Activated CD8-positive, alpha-beta memory T cell treated with anti-CD3 and anti-CD28 coated beads, Interleukin-2, amount 50 U/mL, for 48 hours (primary cell): ENCODE measurements around the gene CYP2F1.
"Not testable (repeated sequence)": the region's sequence is repeated elsewhere in the genome, so short reads cannot be mapped to it uniquely, and the experiment has no call there.

ENCODE experiments used
- DNase-seq: peaks from one replicate; pipeline ENCODE4 v3.0.0-alpha.2; 2020

The CYP2F1 gene, protein sequence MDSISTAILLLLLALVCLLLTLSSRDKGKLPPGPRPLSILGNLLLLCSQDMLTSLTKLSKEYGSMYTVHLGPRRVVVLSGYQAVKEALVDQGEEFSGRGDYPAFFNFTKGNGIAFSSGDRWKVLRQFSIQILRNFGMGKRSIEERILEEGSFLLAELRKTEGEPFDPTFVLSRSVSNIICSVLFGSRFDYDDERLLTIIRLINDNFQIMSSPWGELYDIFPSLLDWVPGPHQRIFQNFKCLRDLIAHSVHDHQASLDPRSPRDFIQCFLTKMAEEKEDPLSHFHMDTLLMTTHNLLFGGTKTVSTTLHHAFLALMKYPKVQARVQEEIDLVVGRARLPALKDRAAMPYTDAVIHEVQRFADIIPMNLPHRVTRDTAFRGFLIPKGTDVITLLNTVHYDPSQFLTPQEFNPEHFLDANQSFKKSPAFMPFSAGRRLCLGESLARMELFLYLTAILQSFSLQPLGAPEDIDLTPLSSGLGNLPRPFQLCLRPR

GRCh38 chr19:41114132-41114531 is at the start of gene CYP2F1:
Gene CYP2F1 (plus strand): TSS chr19:41114432. CDS start chr19:41116189, 1,757 bp downstream.
- DNase-seq, result no peak

DNA sequence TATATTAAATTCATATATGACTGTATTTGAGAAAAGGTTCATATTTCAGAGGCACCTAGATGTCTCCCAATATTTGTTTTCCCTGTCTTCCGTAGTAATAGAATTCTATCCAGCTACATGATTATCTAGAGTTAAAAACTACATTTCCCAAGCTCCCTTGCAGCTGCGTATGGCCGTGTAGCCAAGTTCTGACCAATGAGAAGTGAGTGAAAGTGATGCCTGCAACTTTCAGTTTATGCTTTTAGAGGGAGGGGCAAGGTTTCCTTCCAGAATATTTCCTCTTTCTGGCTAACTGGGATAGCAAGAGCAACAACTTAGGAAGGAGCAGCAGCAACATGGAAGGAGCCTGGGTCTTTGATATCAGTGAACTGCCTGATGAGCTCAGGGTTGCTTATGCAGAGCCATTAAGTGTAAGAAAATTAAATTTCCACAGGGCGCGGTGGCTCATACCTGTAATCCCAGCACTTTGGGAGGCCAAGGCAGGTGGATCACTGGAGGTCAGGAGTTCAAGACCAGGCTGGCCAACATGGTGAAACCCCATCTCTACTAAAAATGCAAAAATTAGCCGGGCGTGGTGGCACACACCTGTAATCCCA is 49.2 kb upstream of the CYP2F1 start:
- DNase-seq, result no peak

DNA sequence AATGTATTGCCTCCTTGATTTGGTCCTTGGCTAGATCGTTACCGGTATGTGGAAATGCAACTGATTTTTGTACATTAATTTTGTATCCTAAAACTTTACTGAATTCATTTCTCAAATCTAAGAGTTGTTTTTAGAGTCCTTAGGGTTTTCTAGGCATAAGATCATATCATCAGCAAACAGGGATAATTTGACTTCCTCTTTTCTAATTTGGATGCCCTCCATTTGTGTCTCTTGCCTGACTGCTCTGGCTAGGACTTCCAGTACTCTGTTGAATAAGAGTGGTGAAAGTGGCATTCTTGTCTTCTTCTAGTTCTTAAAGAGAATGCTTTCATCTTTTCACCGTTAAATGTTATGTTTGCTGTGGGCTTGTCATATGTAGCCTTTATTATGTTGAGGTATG is 37.9 kb upstream of the CYP2F1 start:
- DNase-seq, result no peak

- DNase-seq, result no peak
Observed at GRCh38 chr19:41083516-41083915, 30.7 kb upstream of the CYP2F1 start.

- no peak for DNase-seq
Observed at GRCh38 chr19:41085748-41086415, 28.4 kb upstream of the CYP2F1 start.

GRCh38 chr19:41088151-41088550 is 26.1 kb upstream of the CYP2F1 start, which contains the start of gene CYP2A13:
Gene CYP2A13 (plus strand): TSS chr19:41088451. CDS start chr19:41088472, 21 bp downstream.
- no peak for DNase-seq

DNA sequence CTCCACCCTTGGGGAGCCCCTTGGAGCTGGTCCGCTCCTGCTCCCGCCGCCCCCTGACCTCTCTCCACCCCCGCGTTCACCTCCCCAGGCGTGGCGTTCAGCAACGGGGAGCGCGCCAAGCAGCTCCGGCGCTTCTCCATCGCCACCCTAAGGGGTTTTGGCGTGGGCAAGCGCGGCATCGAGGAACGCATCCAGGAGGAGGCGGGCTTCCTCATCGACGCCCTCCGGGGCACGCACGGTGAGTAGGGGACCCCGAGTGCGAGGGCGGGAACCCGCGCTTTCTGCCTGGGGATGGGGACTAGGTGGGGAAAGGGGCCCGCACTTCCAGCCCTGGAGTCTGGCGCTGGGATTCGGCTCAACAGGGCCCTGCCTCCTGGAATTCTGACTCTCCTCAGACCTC is 24.3 kb upstream of the CYP2F1 start:
- DNase-seq, result no peak

DNA sequence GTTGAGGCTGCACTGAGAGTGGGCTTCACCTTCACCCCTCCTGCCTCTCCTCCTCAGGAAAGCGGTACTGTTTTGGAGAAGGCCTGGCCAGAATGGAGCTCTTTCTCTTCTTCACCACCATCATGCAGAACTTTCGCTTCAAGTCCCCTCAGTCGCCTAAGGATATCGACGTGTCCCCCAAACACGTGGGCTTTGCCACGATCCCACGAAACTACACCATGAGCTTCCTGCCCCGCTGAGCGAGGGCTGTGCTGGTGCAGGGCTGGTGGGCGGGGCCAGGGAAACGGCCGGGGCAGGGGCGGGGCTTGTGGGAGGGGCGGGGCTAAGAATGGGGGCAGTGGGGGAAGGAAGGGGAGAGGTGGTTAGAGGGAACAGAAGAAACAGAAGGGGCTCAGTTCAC is 18.5 kb upstream of the CYP2F1 start:
- no peak for DNase-seq

DNA sequence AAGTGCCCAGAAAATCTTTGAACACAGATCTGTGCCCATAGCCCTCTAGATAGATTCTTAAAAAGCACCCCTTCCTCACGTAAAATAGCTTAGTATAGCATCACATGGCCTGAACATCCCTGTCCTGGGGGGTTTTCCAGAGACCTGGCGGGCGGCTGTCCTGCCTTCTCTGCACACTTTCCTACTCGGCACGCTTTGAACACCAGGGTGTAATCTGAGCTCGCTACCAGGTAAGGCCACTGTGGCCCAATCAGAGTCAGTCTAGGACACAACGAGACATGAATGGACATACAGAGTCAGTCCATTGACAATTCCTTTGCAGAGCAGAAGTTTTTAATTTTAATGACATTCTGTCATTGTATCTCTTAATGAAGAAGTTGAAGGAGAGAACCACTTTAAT is 17.9 kb upstream of the CYP2F1 start:
- no peak for DNase-seq

DNA sequence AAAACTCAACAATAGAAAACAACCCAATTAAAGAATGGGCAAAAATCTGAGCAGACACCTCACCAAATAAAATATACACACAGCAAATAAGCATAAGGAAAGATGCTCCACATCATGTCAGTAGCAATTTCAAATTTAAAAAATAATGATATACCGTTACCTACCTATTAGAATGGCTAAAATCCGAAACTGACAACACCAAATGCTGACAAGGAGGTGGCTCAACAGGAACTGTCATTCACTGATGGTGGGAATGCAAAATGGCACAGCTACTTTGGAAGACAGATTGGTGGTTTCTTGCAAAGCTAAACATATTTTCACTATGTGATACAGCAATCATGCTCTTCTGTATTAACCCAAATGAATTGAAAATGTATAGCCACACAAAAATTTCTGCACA is 16.9 kb upstream of the CYP2F1 start:
- no peak for DNase-seq

GRCh38 chr19:41098762-41099161 is 15.5 kb upstream of the CYP2F1 start:
- DNase-seq, result no peak

GRCh38 chr19:41102210-41102609 is 12.0 kb upstream of the CYP2F1 start:
- DNase-seq, result not testable (repeated sequence)

- DNase-seq, result no peak
Observed at GRCh38 chr19:41106177-41106576, 8.1 kb upstream of the CYP2F1 start.

DNA sequence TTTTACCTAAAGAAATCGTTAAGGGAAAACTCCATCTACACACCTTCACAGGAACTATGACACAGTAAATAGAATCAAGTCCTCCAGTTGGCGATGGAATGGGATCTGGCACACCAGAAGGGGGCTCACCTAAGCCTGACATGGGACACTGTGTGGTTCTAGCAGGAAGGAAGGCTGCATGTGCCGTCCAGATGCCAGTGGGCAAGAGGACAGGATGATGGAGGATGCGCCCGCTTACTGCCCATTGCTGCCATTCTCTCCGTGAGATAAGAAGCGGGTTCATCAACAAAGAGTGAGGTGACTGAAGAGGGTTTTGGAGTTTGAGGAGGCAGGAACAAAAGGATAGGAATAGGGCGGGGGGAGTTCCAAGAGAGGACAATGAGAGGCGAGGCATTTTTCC is 2.9 kb upstream of the CYP2F1 start:
- DNase-seq, result no peak

GRCh38 chr19:41111750-41112295 is 2.4 kb upstream of the CYP2F1 start:
- no peak for DNase-seq

GRCh38 chr19:41112728-41113290 is 1.4 kb upstream of the CYP2F1 start:
- no peak for DNase-seq

DNA sequence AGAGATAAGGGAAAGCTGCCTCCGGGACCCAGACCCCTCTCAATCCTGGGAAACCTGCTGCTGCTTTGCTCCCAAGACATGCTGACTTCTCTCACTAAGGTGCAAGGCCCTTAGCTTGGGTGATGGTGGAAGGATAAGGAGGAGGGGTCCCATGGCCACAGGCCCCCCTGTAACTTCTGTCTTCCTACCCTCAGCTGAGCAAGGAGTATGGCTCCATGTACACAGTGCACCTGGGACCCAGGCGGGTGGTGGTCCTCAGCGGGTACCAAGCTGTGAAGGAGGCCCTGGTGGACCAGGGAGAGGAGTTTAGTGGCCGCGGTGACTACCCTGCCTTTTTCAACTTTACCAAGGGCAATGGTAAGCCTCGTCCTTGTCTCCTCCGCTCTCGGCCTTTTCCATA is 2.0 kb downstream of the CYP2F1 start:
- DNase-seq, result no peak

GRCh38 chr19:41120929-41121911 is 7.0 kb downstream of the CYP2F1 start:
- not testable (repeated sequence) for DNase-seq

DNA sequence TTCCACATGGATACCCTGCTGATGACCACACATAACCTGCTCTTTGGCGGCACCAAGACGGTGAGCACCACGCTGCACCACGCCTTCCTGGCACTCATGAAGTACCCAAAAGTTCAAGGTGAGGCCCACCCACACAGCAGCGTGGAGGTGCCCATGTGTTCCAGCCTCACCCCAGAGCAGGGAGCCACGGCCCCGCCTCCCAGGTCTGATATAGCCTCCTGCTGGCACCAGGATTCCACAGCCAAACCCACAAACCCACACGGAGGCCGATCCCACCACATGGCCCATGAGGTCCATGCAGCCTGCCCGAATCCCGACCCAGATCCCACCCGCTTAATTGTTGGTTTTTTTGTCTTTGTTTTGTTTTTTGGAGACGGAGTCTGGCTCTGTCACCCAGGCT is 8.6 kb downstream of the CYP2F1 start:
- not testable (repeated sequence) for DNase-seq

DNA sequence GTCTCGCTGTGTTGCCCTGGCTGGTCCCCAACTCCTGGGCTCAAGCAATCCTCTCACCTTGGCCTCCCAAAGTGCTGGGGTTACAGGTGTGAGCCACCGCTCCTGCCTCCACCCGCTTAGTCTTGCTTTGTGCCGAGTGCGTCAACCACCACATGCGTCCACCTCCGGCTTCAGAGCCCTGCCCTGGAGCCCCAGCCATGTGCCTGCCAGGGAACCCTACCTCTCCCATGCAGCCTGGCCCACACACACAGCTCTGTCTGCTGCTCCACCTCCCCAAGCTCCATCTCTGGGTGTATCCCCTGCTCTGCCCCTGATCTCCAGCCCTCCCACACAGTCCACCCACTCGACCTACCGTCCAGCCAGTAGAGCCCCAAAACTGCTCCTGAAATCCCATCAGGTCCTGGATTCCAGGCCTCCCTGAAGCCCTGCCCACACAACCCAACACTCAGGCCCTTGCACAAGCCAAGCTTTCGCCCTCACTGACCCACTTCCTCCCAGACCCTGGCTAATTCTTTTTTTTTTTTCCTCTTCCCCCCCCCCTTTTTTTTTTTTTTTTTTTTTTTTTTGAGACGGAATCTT is 9.6 kb downstream of the CYP2F1 start:
- DNase-seq, result no peak

DNA sequence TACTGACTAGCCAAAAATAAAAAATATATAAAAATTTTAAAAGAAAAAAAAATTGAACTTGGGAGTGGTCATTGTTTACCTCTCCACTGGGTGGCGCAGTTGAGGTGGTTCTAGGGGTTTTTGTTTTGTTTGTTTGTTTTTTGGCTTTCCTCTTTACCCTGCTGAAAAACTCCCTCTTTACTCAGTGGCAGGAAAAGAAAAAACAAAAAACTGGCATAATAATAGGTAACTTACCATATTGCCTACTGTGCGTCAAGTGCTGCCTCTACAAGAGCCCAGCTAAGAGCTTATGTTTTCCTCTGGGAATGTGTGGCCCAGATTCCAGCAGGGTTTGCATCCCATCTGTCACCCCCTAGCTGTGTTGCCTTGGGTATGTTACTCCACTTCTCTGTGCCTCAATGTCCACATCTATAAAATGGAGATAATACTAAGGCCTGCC is 12.6 kb downstream of the CYP2F1 start:
- peak; percentile 71 for DNase-seq
